Keratinocyte (primary cell): ENCODE results near the gene LYPD6B. TPM values are rescaled to one million over a fixed set of nuclear protein-coding genes. Genes with fewer than 3 reads are reported as not detected.

Source experiments
- DNase-seq: peaks from one replicate; pipeline ENCODE4 v3.0.0-alpha.2; 2011; ENCODE audit warnings: low read depth, missing footprints, low spot score
- FAIRE-seq: peaks from 2 replicates; lab custom pipeline; 2011; peaks lifted over from hg19 to GRCh38; lab: Jason Lieb, UNC
- H2AFZ ChIP-seq: 2 replicates; pipeline ENCODE4 v1.6.0; 2012; ENCODE audit warnings: low read length, control low read depth, inconsistent platforms; ENCODE audit not compliant: control insufficient read depth
- H3K27ac ChIP-seq: 2 replicates; pipeline ENCODE4 v1.5.1; 2011; ENCODE audit warnings: low read length; ENCODE audit not compliant: control insufficient read depth, insufficient read depth
- H3K27me3 ChIP-seq: 3 replicates; pipeline ENCODE4 v1.6.0; 2011; ENCODE audit warnings: low read length; ENCODE audit not compliant: control insufficient read depth, insufficient read depth; ENCODE audit errors: extremely low read depth
- H3K36me3 ChIP-seq, 2 experiments: 2 replicates in 1 of 2; 3 replicates in 1 of 2; pipeline ENCODE4 v1.5.1; 2011; ENCODE audit warnings: low read length in 2 of 2, mild to moderate bottlenecking in 1 of 2; ENCODE audit not compliant: control insufficient read depth in 2 of 2, insufficient read depth in 2 of 2; ENCODE audit errors: extremely low read depth in 1 of 2
- H3K4me1 ChIP-seq: 3 replicates; pipeline ENCODE4 v1.5.1; 2011; ENCODE audit warnings: low read length; ENCODE audit not compliant: control insufficient read depth, insufficient read depth; ENCODE audit errors: extremely low read depth
- H3K4me2 ChIP-seq: 3 replicates; pipeline ENCODE4 v1.6.0; 2011; ENCODE audit warnings: low read depth, low read length; ENCODE audit not compliant: control insufficient read depth, insufficient read depth; ENCODE audit errors: extremely low read depth
- H3K4me3 ChIP-seq, 3 experiments: fragments of 200-600 bp in 1 of 3; sonication (generic) in 1 of 3; 2 replicates in 2 of 3; 3 replicates in 1 of 3; pipeline ENCODE4 v1.5.1; 2011 to 2016; ENCODE audit warnings: low read length in 3 of 3, mild to moderate bottlenecking in 3 of 3, control low read depth in 2 of 3, inconsistent platforms in 1 of 3, low read depth in 1 of 3, mixed read lengths in 1 of 3, mixed run types in 1 of 3, moderate library complexity in 1 of 3; ENCODE audit not compliant: control insufficient read depth in 2 of 3, insufficient read depth in 2 of 3; ENCODE audit errors: extremely low read depth in 1 of 3
- H3K79me2 ChIP-seq: 2 replicates; pipeline ENCODE4 v1.6.0; 2012; ENCODE audit warnings: low read length; ENCODE audit not compliant: control insufficient read depth, insufficient read depth
- H3K9ac ChIP-seq: 3 replicates; pipeline ENCODE4 v1.6.0; 2011; ENCODE audit warnings: low read length; ENCODE audit not compliant: control insufficient read depth, insufficient read depth; ENCODE audit errors: extremely low read depth
- H3K9me1 ChIP-seq: 3 replicates; pipeline ENCODE4 v1.6.0; 2011; ENCODE audit warnings: low read length; ENCODE audit not compliant: control insufficient read depth, insufficient read depth; ENCODE audit errors: extremely low read depth
- H3K9me3 ChIP-seq: 2 replicates; pipeline ENCODE4 v1.5.1; 2012; ENCODE audit warnings: low read depth, low read length; ENCODE audit not compliant: control insufficient read depth
- H4K20me1 ChIP-seq: 3 replicates; pipeline ENCODE4 v1.6.0; 2011; ENCODE audit warnings: low read length; ENCODE audit not compliant: control insufficient read depth, insufficient read depth; ENCODE audit errors: extremely low read depth
- EZH2 ChIP-seq: IDR thresholded peaks from one replicate; pipeline ENCODE4 v1.6.1; 2012; ENCODE audit warnings: inconsistent platforms, mild to moderate bottlenecking, low read length, moderate library complexity
- dilution Hi-C: fragments of 300-500 bp; cut with MboI; formaldehyde crosslinking; loops from one replicate; pipeline ENCODE4 v1.7.0; 2020; ENCODE audit warnings: low sequenced_read_pairs; ENCODE audit not compliant: extremely low pct_ligation_motif_present
- polyA plus RNA-seq, 5 experiments: library from polyadenylated mRNA; depleted of rRNA in 3 of 5; stranded (reverse) in 3 of 5; stranded (forward) in 1 of 5; unstranded in 1 of 5; fragments of >200 nt; gene quantifications; 1 replicate in 1 of 5; 2 replicates in 3 of 5; 3 replicates in 1 of 5; pipeline versions ENCODE4 v1.2.1 to v1.2.3, GENCODE V29; 2011 to 2012; ENCODE audit warnings: missing spikeins in 2 of 5, low read depth in 1 of 5, low replicate concordance in 1 of 5
- TF ChIP-seq, protein P1 (sequence below), 3 experiments: IDR thresholded peaks in 1 of 3; conservative IDR thresholded peaks in 1 of 3; optimal IDR thresholded peaks in 1 of 3; 2 replicates in 2 of 3; 3 replicates in 1 of 3; pipeline versions ENCODE3 to v1.5.1; 2011; ENCODE audit warnings: low read length in 3 of 3, mild to moderate bottlenecking in 3 of 3, moderate library complexity in 2 of 3, control low read depth in 1 of 3, inconsistent platforms in 1 of 3; ENCODE audit not compliant: insufficient read depth in 2 of 3; ENCODE audit errors: extremely low read depth in 1 of 3

The LYPD6B gene
- polyA plus RNA-seq, 1 donor (not counting 4 experiments of a cell fraction or from before 2014, with no cell fraction given): 24.7 TPM

GRCh38 chr2:149224543-149224942, 186.0 kb downstream of the LYPD6B start:
- no peak for TF ChIP-seq EZH2
- TF ChIP-seq, protein P1, sequence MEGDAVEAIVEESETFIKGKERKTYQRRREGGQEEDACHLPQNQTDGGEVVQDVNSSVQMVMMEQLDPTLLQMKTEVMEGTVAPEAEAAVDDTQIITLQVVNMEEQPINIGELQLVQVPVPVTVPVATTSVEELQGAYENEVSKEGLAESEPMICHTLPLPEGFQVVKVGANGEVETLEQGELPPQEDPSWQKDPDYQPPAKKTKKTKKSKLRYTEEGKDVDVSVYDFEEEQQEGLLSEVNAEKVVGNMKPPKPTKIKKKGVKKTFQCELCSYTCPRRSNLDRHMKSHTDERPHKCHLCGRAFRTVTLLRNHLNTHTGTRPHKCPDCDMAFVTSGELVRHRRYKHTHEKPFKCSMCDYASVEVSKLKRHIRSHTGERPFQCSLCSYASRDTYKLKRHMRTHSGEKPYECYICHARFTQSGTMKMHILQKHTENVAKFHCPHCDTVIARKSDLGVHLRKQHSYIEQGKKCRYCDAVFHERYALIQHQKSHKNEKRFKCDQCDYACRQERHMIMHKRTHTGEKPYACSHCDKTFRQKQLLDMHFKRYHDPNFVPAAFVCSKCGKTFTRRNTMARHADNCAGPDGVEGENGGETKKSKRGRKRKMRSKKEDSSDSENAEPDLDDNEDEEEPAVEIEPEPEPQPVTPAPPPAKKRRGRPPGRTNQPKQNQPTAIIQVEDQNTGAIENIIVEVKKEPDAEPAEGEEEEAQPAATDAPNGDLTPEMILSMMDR (optimal IDR thresholded peaks at IDR 0.05 in 1 of 3, IDR thresholded peaks at IDR 0.05 in 1 of 3, conservative IDR thresholded peaks at IDR 0.05 in 1 of 3; ENCODE audit: extremely low read depth in 1 of 3, insufficient read depth in 2 of 3, low read length in 3 of 3): no peak
- dilution Hi-C loops: no loop called here
- no peaks in the 10 kb centered on the region for H3K27me3 ChIP-seq

GRCh38 chr2:149225446-149225845, 186.9 kb downstream of the LYPD6B start:
- H3K9me1 ChIP-seq: no peaks in the 10 kb centered on the region
- no peaks in the 10 kb centered on the region for H3K9me3 ChIP-seq
- H3K27ac ChIP-seq: no peak overlapping the region
- no peaks in the 10 kb centered on the region for H3K79me2 ChIP-seq
- no peaks in the 10 kb centered on the region for H3K36me3 ChIP-seq
- no peaks in the 10 kb centered on the region for H3K27me3 ChIP-seq
- dilution Hi-C loops: no loop called here
- DNase-seq: no peak
- H3K4me2 ChIP-seq: no peak overlapping the region
- H3K4me3 ChIP-seq: no peak overlapping the region
- TF ChIP-seq, protein P1 (optimal IDR thresholded peaks at IDR 0.05 in 1 of 3, IDR thresholded peaks at IDR 0.05 in 1 of 3, conservative IDR thresholded peaks at IDR 0.05 in 1 of 3; ENCODE audit: extremely low read depth in 1 of 3, insufficient read depth in 2 of 3, low read length in 3 of 3): no peak
- TF ChIP-seq EZH2: no peak
- no peak for FAIRE-seq
- no peaks in the 10 kb centered on the region for H3K4me1 ChIP-seq
- no peak overlapping the region for H3K9ac ChIP-seq
- H4K20me1 ChIP-seq: no peaks in the 10 kb centered on the region
- H2AFZ ChIP-seq: no peak overlapping the region

More at GRCh38 chr2:149224543-149224942, 186.0 kb downstream of the LYPD6B start:
- Histone ChIP-seq H3K4me2 (no peak overlapping the region), H3K4me1 (no peaks in the 10 kb centered on the region), H3K9me3 (no peaks in the 10 kb centered on the region), H3K36me3 (no peaks in the 10 kb centered on the region), H3K9ac (no peak overlapping the region), H3K9me1 (no peaks in the 10 kb centered on the region), H2AFZ (no peak overlapping the region), H3K27ac (no peak overlapping the region), H3K79me2 (no peaks in the 10 kb centered on the region), H3K4me3 (no peak overlapping the region), H4K20me1 (no peaks in the 10 kb centered on the region)
- DNase-seq: no peak
- no peak for FAIRE-seq
